ENCODE measurements around the gene OTOA. TPM values are rescaled to one million over a fixed set of nuclear protein-coding genes. Genes with fewer than 3 reads are reported as not detected.

The OTOA gene
- total RNA-seq, 1 experiment from 2014 or later: not detected

DNA sequence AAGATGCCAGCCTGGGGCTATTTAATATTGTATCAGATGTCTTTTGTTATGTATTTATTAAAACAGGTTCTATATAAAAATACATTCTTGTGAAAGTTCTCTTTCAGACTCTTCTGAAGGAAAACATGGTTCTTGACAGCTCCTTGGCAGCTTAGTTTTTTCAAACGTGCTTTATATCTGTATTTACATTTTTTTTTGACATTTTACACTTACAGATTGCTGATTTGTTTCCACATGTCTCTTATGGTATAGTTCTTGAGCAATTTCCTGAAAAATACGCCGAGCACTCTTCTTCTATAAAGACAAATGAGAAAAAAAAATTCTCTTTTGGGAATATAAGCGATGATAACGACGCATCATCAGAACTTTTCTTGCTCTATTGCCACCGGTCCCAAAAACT lies 20.9 kb upstream of the OTOA start:
- Histone ChIP-seq H3K27me3 (ENCODE audit: insufficient read depth, low read depth) (no peaks in the 10 kb centered on the region), H3K36me3 (ENCODE audit: low read depth) (peaks cover 12% of the 10 kb centered on the region; the same call in 1 of the 2 replicates), H4K20me1 (ENCODE audit: insufficient read depth) (peaks cover 4% of the 10 kb centered on the region; the same call in 1 of the 2 replicates), H3K27ac (no peak overlapping the region), H3F3A (ENCODE audit: insufficient read depth, low read depth) (peaks cover 36% of the 10 kb centered on the region), H3K4me2 (no peak overlapping the region), H3K9me2 (ENCODE audit: insufficient read depth) (no peaks in the 10 kb centered on the region), H2AFZ (no peak overlapping the region), H3K79me2 (ENCODE audit: low read depth) (peaks cover 66% of the 10 kb centered on the region), H3K4me1 (replicated peaks; ENCODE audit: insufficient read depth) (peaks cover 28% of the 10 kb centered on the region), H3K9me3 (ENCODE audit: insufficient read depth, low read depth) (no peaks in the 10 kb centered on the region), H3K4me3 (no peak overlapping the region)
- DNase-seq: no peak
- no TSS peak for BruUV-seq (replicated peaks)
- no peak for TF ChIP-seq EZH2 (IDR thresholded peaks at IDR 0.05; ENCODE audit: low read depth)
- TF ChIP-seq, protein P1, sequence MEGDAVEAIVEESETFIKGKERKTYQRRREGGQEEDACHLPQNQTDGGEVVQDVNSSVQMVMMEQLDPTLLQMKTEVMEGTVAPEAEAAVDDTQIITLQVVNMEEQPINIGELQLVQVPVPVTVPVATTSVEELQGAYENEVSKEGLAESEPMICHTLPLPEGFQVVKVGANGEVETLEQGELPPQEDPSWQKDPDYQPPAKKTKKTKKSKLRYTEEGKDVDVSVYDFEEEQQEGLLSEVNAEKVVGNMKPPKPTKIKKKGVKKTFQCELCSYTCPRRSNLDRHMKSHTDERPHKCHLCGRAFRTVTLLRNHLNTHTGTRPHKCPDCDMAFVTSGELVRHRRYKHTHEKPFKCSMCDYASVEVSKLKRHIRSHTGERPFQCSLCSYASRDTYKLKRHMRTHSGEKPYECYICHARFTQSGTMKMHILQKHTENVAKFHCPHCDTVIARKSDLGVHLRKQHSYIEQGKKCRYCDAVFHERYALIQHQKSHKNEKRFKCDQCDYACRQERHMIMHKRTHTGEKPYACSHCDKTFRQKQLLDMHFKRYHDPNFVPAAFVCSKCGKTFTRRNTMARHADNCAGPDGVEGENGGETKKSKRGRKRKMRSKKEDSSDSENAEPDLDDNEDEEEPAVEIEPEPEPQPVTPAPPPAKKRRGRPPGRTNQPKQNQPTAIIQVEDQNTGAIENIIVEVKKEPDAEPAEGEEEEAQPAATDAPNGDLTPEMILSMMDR (conservative IDR thresholded peaks at IDR 0.05): no peak
- ChIA-PET CTCF (interaction anchor here (0.6 kb wide), 1 partner anchor 58 kb away, joined by 8 read pairs; no protein-coding TSS in a partner anchor), POLR2A (ENCODE audit: unreplicated experiment) (interaction anchor here (0.6 kb wide), 1 partner anchor 35 kb away, joined by 4 read pairs; no protein-coding TSS in a partner anchor)
- intact Hi-C loops (cut with micrococcal nuclease; ENCODE audit: unreplicated experiment): loop anchor here (5.0 kb wide), 1 partner anchor 1419 kb away; no protein-coding TSS in a partner anchor

DNA sequence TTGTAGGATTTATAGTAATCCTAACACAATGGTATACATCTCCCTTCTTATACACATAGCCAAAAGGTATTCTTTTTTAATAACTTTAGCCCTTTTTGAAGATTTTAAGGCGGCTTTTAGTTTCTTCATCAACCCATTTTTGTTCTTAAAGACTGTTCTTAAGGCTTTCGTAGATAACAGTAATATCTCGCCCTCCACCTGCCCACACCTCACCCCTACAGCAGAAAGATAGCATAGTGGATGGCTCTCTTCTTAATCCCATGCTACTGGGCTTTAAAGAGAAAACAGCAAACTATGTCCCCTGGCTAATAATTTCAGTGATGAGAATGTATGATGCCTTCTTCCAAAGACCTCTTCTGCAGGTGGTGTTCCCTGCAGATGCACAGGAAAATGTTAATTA lies 20.0 kb upstream of the OTOA start:
- intact Hi-C loops (cut with micrococcal nuclease; ENCODE audit: unreplicated experiment): loop anchor here (5.0 kb wide), 1 partner anchor 1419 kb away; no protein-coding TSS in a partner anchor

DNA sequence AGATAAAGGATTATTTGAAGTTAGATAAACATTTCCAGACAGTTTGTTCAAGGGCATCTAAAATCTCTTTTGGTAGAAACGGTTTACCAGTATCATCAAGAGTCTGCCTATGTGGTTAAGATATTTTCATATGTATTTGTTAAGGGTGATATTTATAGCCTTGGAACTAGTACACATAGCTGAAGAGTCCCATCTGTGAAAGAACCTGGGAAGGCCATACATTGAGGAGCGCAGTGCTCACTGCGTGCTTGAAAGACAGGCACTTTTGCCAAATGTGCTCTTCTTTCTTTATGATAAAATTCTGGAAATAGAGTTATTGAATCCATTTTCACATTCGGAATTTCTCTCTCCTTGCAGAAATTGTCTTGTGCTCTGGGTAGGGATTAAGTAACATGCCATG lies 19.1 kb upstream of the OTOA start:
- Histone ChIP-seq H3K27ac (no peak overlapping the region), H3K4me2 (no peak overlapping the region), H3K4me1 (replicated peaks; ENCODE audit: insufficient read depth) (peaks cover 10% of the 10 kb centered on the region; the same call in 1 of the 2 replicates), H3K36me3 (ENCODE audit: low read depth) (peaks cover 12% of the 10 kb centered on the region; the same call in 1 of the 2 replicates), H3K79me2 (ENCODE audit: low read depth) (peaks cover 62% of the 10 kb centered on the region), H4K20me1 (ENCODE audit: insufficient read depth) (peaks cover 4% of the 10 kb centered on the region; the same call in 1 of the 2 replicates), H3K9me3 (ENCODE audit: insufficient read depth, low read depth) (no peaks in the 10 kb centered on the region), H3F3A (ENCODE audit: insufficient read depth, low read depth) (peaks cover 23% of the 10 kb centered on the region; the same call in 1 of the 2 replicates), H3K9me2 (ENCODE audit: insufficient read depth) (no peaks in the 10 kb centered on the region), H3K27me3 (ENCODE audit: insufficient read depth, low read depth) (no peaks in the 10 kb centered on the region), H2AFZ (no peak overlapping the region), H3K4me3 (no peak overlapping the region)
- CTCF ChIA-PET: no interaction called here
- intact Hi-C loops (cut with micrococcal nuclease; ENCODE audit: unreplicated experiment): loop anchor here (5.0 kb wide), 1 partner anchor 1418 kb away; no protein-coding TSS in a partner anchor
- no TSS peak for BruUV-seq (replicated peaks)
- no peak for DNase-seq
- POLR2A ChIA-PET (ENCODE audit: unreplicated experiment): no interaction called here
- TF ChIP-seq EZH2 (IDR thresholded peaks at IDR 0.05; ENCODE audit: low read depth): no peak
- TF ChIP-seq, protein P1 (conservative IDR thresholded peaks at IDR 0.05): no peak

More for the DNA sequence above, 20.0 kb upstream of the OTOA start:
- peaks cover 31% of the 10 kb centered on the region; the same call in 1 of the 2 replicates for H3F3A ChIP-seq (ENCODE audit: insufficient read depth, low read depth)
- peaks cover 19% of the 10 kb centered on the region for H3K4me1 ChIP-seq (replicated peaks; ENCODE audit: insufficient read depth)
- peaks cover 68% of the 10 kb centered on the region for H3K79me2 ChIP-seq (ENCODE audit: low read depth)
- H3K36me3 ChIP-seq (ENCODE audit: low read depth): peaks cover 12% of the 10 kb centered on the region; the same call in 1 of the 2 replicates
- POLR2A ChIA-PET (ENCODE audit: unreplicated experiment): no interaction called here
- no peaks in the 10 kb centered on the region for H3K27me3 ChIP-seq (ENCODE audit: insufficient read depth, low read depth)
- H4K20me1 ChIP-seq (ENCODE audit: insufficient read depth): peaks cover 4% of the 10 kb centered on the region; the same call in 1 of the 2 replicates
- H3K4me2 ChIP-seq: no peak overlapping the region
- no peaks in the 10 kb centered on the region for H3K9me2 ChIP-seq (ENCODE audit: insufficient read depth)
- no peak overlapping the region for H2AFZ ChIP-seq
- no peak overlapping the region for H3K27ac ChIP-seq
- CTCF ChIA-PET: interaction anchor here (0.6 kb wide), 1 partner anchor 31 kb away, joined by 9 read pairs; no protein-coding TSS in a partner anchor
- H3K9me3 ChIP-seq (ENCODE audit: insufficient read depth, low read depth): no peaks in the 10 kb centered on the region
- DNase-seq: no peak
- TF ChIP-seq, protein P1 (conservative IDR thresholded peaks at IDR 0.05): no peak
- no peak for TF ChIP-seq EZH2 (IDR thresholded peaks at IDR 0.05; ENCODE audit: low read depth)
- no TSS peak for BruUV-seq (replicated peaks)
- no peak overlapping the region for H3K4me3 ChIP-seq

All from PC-9 (cell line).